ENCODE results near the gene MTFMT. TPM values are rescaled to one million over a fixed set of nuclear protein-coding genes. Genes with fewer than 3 reads are reported as not detected.

Gene MTFMT
- total RNA-seq, 1 experiment from 2014 or later: 30.4 TPM

DNA sequence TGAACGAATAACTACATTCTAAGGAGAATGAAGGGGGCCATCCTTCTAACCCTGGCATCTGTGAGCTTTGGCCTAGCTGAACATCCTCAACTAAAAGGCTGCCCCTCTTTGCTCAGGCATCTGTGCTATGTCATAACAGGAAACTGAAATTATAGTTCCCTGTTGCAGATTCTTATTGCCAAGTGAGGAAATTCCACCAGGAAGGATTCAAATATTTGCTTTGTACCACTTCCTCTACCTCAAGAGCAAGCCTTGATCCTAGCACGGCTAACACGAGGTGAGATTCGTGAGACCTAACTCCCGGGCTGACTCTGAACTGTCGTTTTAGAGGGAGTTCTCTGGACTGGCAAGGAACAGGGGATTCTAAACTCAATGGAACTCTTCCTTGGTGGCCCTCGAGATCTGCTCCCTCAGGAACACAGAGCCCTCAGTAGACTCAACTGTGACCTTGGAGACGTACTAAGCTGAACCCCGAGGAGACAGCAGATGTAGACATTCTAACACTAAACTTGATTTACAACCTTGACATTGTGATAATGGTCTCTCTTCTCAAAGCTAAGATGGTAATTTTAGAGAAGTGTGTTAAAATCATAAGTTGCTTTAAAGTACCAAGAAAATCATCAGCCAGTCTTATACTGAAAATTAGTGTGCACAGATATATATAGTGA is 43.9 kb downstream of the MTFMT start:
- no peak overlapping the region for H3K4me2 ChIP-seq (ENCODE audit: low read length)
- H3K79me2 ChIP-seq (ENCODE audit: insufficient read depth, low read length): peaks cover 13% of the 10 kb centered on the region
- H3K9me2 ChIP-seq (ENCODE audit: insufficient read depth): no peaks in the 10 kb centered on the region
- H2AFZ ChIP-seq (ENCODE audit: low read depth, low read length, poor library complexity, severe bottlenecking): no peak overlapping the region
- no peaks in the 10 kb centered on the region for H3K27me3 ChIP-seq (ENCODE audit: insufficient read depth, low read length)
- intact Hi-C loops (cut with micrococcal nuclease): no loop called here
- no peak for DNase-seq (ENCODE audit: low read depth, low spot score)
- H3K4me1 ChIP-seq (ENCODE audit: control insufficient read depth in 1 of 2, insufficient read depth in 2 of 2, low read length in 2 of 2): peaks cover 3 to 12% of the 10 kb centered on the region in 2 experiments; a peak in 3 of 4 replicates
- peaks cover 4% of the 10 kb centered on the region; the same call in 1 of the 2 replicates for H4K20me1 ChIP-seq (ENCODE audit: insufficient read depth)
- RAD21 ChIA-PET (ENCODE audit: low non-redundant PET in 1 of 2, low total read pairs in 2 of 2, uncharacterized antibody in 2 of 2, unreplicated experiment in 2 of 2): no interaction called here
- H3K9me3 ChIP-seq (ENCODE audit: control insufficient read depth in 1 of 2, insufficient read depth in 1 of 2, low read depth in 1 of 2, low read length in 2 of 2): no peaks in the 10 kb centered on the region
- H3K9ac ChIP-seq (ENCODE audit: low read length): no peak overlapping the region
- peaks cover 2 to 4% of the 10 kb centered on the region in 2 experiments; a peak in 1 of 4 replicates for H3K36me3 ChIP-seq (ENCODE audit: control insufficient read depth in 1 of 2, insufficient read depth in 2 of 2, low read length in 2 of 2)
- POLR2A ChIA-PET: no interaction called here
- H3K4me3 ChIP-seq (replicated peaks in 1 of 2; ENCODE audit: low read depth in 1 of 2, low read length in 2 of 2): no peak overlapping the region
- no TSS peak for BruUV-seq (replicated peaks)
- no peak for ATAC-seq
- CTCF ChIA-PET: no interaction called here
- no peak overlapping the region for H3K27ac ChIP-seq (ENCODE audit: low read depth, low read length)
- no peak for TF ChIP-seq SIN3A (IDR thresholded peaks at IDR 0.05; ENCODE audit: low read depth)
- no peak for TF ChIP-seq POLR2A (IDR thresholded peaks at IDR 0.05; ENCODE audit: borderline replicate concordance, extremely low read depth, insufficient read depth, insufficient read length)
- TF ChIP-seq, protein P1, sequence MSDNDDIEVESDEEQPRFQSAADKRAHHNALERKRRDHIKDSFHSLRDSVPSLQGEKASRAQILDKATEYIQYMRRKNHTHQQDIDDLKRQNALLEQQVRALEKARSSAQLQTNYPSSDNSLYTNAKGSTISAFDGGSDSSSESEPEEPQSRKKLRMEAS (IDR thresholded peaks at IDR 0.05): no peak
- no peak for TF ChIP-seq ELF1 (IDR thresholded peaks at IDR 0.05; ENCODE audit: borderline replicate concordance, low read depth)
- no peak for TF ChIP-seq EZH2phosphoT487 (IDR thresholded peaks at IDR 0.05; ENCODE audit: borderline replicate concordance)
- TF ChIP-seq CEBPB (IDR thresholded peaks at IDR 0.05; ENCODE audit: low read depth): no peak
- no peak for TF ChIP-seq JUND (IDR thresholded peaks at IDR 0.05)
- no peak for TF ChIP-seq CBX3 (IDR thresholded peaks at IDR 0.05; ENCODE audit: low read depth)
- TF ChIP-seq, protein P2, sequence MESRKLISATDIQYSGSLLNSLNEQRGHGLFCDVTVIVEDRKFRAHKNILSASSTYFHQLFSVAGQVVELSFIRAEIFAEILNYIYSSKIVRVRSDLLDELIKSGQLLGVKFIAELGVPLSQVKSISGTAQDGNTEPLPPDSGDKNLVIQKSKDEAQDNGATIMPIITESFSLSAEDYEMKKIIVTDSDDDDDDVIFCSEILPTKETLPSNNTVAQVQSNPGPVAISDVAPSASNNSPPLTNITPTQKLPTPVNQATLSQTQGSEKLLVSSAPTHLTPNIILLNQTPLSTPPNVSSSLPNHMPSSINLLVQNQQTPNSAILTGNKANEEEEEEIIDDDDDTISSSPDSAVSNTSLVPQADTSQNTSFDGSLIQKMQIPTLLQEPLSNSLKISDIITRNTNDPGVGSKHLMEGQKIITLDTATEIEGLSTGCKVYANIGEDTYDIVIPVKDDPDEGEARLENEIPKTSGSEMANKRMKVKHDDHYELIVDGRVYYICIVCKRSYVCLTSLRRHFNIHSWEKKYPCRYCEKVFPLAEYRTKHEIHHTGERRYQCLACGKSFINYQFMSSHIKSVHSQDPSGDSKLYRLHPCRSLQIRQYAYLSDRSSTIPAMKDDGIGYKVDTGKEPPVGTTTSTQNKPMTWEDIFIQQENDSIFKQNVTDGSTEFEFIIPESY (IDR thresholded peaks at IDR 0.05; ENCODE audit: extremely low read depth, insufficient replicate concordance, low read length): no peak
- no peak for TF ChIP-seq FOSL1 (IDR thresholded peaks at IDR 0.05; ENCODE audit: low read depth)
- no peak for TF ChIP-seq YY1 (IDR thresholded peaks at IDR 0.05; ENCODE audit: extremely low read depth, insufficient replicate concordance, low read depth, low read length)
- no peak for TF ChIP-seq SP1 (IDR thresholded peaks at IDR 0.05; ENCODE audit: low read depth)
- no peak for TF ChIP-seq TCF7L2 (IDR thresholded peaks at IDR 0.05; ENCODE audit: borderline replicate concordance, extremely low read depth, insufficient read depth, insufficient read length)
- no peak for TF ChIP-seq EGR1 (IDR thresholded peaks at IDR 0.05; ENCODE audit: low read depth)
- TF ChIP-seq, protein P3, sequence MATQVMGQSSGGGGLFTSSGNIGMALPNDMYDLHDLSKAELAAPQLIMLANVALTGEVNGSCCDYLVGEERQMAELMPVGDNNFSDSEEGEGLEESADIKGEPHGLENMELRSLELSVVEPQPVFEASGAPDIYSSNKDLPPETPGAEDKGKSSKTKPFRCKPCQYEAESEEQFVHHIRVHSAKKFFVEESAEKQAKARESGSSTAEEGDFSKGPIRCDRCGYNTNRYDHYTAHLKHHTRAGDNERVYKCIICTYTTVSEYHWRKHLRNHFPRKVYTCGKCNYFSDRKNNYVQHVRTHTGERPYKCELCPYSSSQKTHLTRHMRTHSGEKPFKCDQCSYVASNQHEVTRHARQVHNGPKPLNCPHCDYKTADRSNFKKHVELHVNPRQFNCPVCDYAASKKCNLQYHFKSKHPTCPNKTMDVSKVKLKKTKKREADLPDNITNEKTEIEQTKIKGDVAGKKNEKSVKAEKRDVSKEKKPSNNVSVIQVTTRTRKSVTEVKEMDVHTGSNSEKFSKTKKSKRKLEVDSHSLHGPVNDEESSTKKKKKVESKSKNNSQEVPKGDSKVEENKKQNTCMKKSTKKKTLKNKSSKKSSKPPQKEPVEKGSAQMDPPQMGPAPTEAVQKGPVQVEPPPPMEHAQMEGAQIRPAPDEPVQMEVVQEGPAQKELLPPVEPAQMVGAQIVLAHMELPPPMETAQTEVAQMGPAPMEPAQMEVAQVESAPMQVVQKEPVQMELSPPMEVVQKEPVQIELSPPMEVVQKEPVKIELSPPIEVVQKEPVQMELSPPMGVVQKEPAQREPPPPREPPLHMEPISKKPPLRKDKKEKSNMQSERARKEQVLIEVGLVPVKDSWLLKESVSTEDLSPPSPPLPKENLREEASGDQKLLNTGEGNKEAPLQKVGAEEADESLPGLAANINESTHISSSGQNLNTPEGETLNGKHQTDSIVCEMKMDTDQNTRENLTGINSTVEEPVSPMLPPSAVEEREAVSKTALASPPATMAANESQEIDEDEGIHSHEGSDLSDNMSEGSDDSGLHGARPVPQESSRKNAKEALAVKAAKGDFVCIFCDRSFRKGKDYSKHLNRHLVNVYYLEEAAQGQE (IDR thresholded peaks at IDR 0.05; ENCODE audit: low read depth): no peak
- TF ChIP-seq RAD21 (IDR thresholded peaks at IDR 0.05; ENCODE audit: low read depth): no peak
- no peak for TF ChIP-seq EZH2 (IDR thresholded peaks at IDR 0.05)
- TF ChIP-seq ZFX (IDR thresholded peaks at IDR 0.05): no peak
- no peak for TF ChIP-seq SRF (IDR thresholded peaks at IDR 0.05; ENCODE audit: low read depth)
- TF ChIP-seq, protein P4, sequence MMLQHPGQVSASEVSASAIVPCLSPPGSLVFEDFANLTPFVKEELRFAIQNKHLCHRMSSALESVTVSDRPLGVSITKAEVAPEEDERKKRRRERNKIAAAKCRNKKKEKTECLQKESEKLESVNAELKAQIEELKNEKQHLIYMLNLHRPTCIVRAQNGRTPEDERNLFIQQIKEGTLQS (IDR thresholded peaks at IDR 0.05): no peak

Data from HCT116 (cell line).